HEK293 (cell line): ENCODE measurements around the gene THAP2.
A peak's percentile ranks its signal among the peaks of the same experiment; 100 is the strongest.

Source experiments
- CTCF ChIP-seq: fragments of 450-650 bp; formaldehyde crosslinking; IDR thresholded peaks from 2 replicates; pipeline ENCODE4 v1.5.1; 2016; ENCODE audit warnings: missing biosample characterization, missing genetic modification characterization
- HOXA7 ChIP-seq: sonication (generic); formaldehyde crosslinking; IDR thresholded peaks from 2 replicates; pipeline ENCODE4 v1.8.1; 2022; ENCODE audit warnings: missing genetic modification reagents, borderline replicate concordance
- HOXC10 ChIP-seq: sonication (generic); formaldehyde crosslinking; IDR thresholded peaks from 2 replicates; pipeline ENCODE4 v1.8.1; 2023; ENCODE audit warnings: mild to moderate bottlenecking, missing genetic modification reagents
- KLF16 ChIP-seq: fragments of 450-650 bp; formaldehyde crosslinking; IDR thresholded peaks from 2 replicates; pipeline ENCODE4 v1.5.1; 2017; ENCODE audit warnings: missing biosample characterization, missing genetic modification characterization
- MEIS1 ChIP-seq: sonication (generic); formaldehyde crosslinking; IDR thresholded peaks from 2 replicates; pipeline ENCODE4 v1.8.1; 2022; ENCODE audit warnings: missing genetic modification reagents, mild to moderate bottlenecking, borderline replicate concordance
- MZF1 ChIP-seq: fragments of 450-650 bp; formaldehyde crosslinking; IDR thresholded peaks from 2 replicates; pipeline ENCODE4 v1.5.1; 2017; ENCODE audit warnings: missing biosample characterization, missing genetic modification characterization, borderline replicate concordance
- PRDM2 ChIP-seq: fragments of 450-650 bp; formaldehyde crosslinking; IDR thresholded peaks from 2 replicates; pipeline ENCODE4 v1.5.1; 2016; ENCODE audit warnings: missing biosample characterization, missing genetic modification characterization, borderline replicate concordance
- SALL2 ChIP-seq: fragments of 450-650 bp; formaldehyde crosslinking; IDR thresholded peaks from 2 replicates; pipeline ENCODE4 v1.5.0; 2017; ENCODE audit warnings: missing biosample characterization, mild to moderate bottlenecking, missing genetic modification characterization, borderline replicate concordance
- WT1 ChIP-seq: fragments of 450-650 bp; formaldehyde crosslinking; IDR thresholded peaks from 2 replicates; pipeline ENCODE4 v1.5.1; 2016; ENCODE audit warnings: missing biosample characterization, missing genetic modification characterization
- ZBTB17 ChIP-seq: fragments of 450-650 bp; formaldehyde crosslinking; IDR thresholded peaks from 2 replicates; pipeline ENCODE4 v1.5.1; 2016; ENCODE audit warnings: missing biosample characterization, missing genetic modification characterization
- ZBTB20 ChIP-seq: fragments of 450-650 bp; formaldehyde crosslinking; IDR thresholded peaks from 2 replicates; pipeline ENCODE4 v1.5.1; 2016; ENCODE audit warnings: missing biosample characterization, missing genetic modification characterization
- ZBTB44 ChIP-seq: fragments of 450-650 bp; IDR thresholded peaks from 2 replicates; pipeline ENCODE4 v1.5.1; 2018; ENCODE audit warnings: missing biosample characterization, mild to moderate bottlenecking, missing genetic modification characterization
- ZFP41 ChIP-seq: fragments of 450-650 bp; formaldehyde crosslinking; IDR thresholded peaks from 2 replicates; pipeline ENCODE4 v1.5.1; 2016; ENCODE audit warnings: missing biosample characterization, missing genetic modification characterization, borderline replicate concordance
- ZFP69B ChIP-seq: fragments of 450-650 bp; formaldehyde crosslinking; IDR thresholded peaks from 2 replicates; pipeline ENCODE4 v1.5.1; 2016; ENCODE audit warnings: missing biosample characterization, missing genetic modification characterization
- ZNF112 ChIP-seq: fragments of 450-650 bp; formaldehyde crosslinking; IDR thresholded peaks from 2 replicates; pipeline ENCODE4 v1.5.0; 2017; ENCODE audit warnings: missing biosample characterization, missing genetic modification characterization
- ZNF280C ChIP-seq: fragments of 450-650 bp; formaldehyde crosslinking; IDR thresholded peaks from 2 replicates; pipeline ENCODE4 v1.5.1; 2016; ENCODE audit warnings: missing biosample characterization, missing genetic modification characterization
- ZNF292 ChIP-seq: fragments of 450-650 bp; formaldehyde crosslinking; IDR thresholded peaks from 2 replicates; pipeline ENCODE4 v1.5.1; 2016; ENCODE audit warnings: low read depth, missing biosample characterization, missing genetic modification characterization, borderline replicate concordance
- ZNF394 ChIP-seq: fragments of 450-650 bp; formaldehyde crosslinking; IDR thresholded peaks from 2 replicates; pipeline ENCODE4 v1.5.1; 2016; ENCODE audit warnings: missing biosample characterization, missing genetic modification characterization, mild to moderate bottlenecking, moderate library complexity, borderline replicate concordance
- ZNF426 ChIP-seq: fragments of 450-650 bp; formaldehyde crosslinking; IDR thresholded peaks from 2 replicates; pipeline ENCODE4 v1.5.1; 2017; ENCODE audit warnings: missing biosample characterization, missing genetic modification characterization, mild to moderate bottlenecking, inconsistent platforms, moderate library complexity
- ZNF560 ChIP-seq: fragments of 450-650 bp; formaldehyde crosslinking; IDR thresholded peaks from 2 replicates; pipeline ENCODE4 v1.5.1; 2017; ENCODE audit warnings: missing biosample characterization, missing genetic modification characterization, borderline replicate concordance
- ZNF621 ChIP-seq: fragments of 450-650 bp; formaldehyde crosslinking; IDR thresholded peaks from 2 replicates; pipeline ENCODE4 v1.5.1; 2017; ENCODE audit warnings: missing biosample characterization, missing genetic modification characterization
- ZNF639 ChIP-seq: fragments of 450-650 bp; formaldehyde crosslinking; IDR thresholded peaks from 2 replicates; pipeline ENCODE4 v1.5.1; 2016; ENCODE audit warnings: missing biosample characterization, missing genetic modification characterization
- ZNF677 ChIP-seq: fragments of 450-650 bp; IDR thresholded peaks from 2 replicates; pipeline ENCODE4 v1.5.0; 2018; ENCODE audit warnings: missing biosample characterization, mild to moderate bottlenecking, missing genetic modification characterization, moderate library complexity
- ZNF692 ChIP-seq: fragments of 450-650 bp; formaldehyde crosslinking; IDR thresholded peaks from 2 replicates; pipeline ENCODE4 v1.5.1; 2016; ENCODE audit warnings: missing biosample characterization, missing genetic modification characterization
- ZNF701 ChIP-seq: fragments of 450-650 bp; formaldehyde crosslinking; IDR thresholded peaks from 2 replicates; pipeline ENCODE4 v1.5.1; 2016; ENCODE audit warnings: missing biosample characterization, missing genetic modification characterization

Gene THAP2

GRCh38 chr12:71662849-71663560, 1.1 kb upstream of the THAP2 start (continued):
- TF ChIP-seq ZNF692 (tag by site-specific recombination), result peak; percentile 22; the same call in 1 of the 2 replicates
- TF ChIP-seq KLF16 (tag by site-specific recombination), result no peak
- no peak for TF ChIP-seq ZNF639 (tag by site-specific recombination)
- TF ChIP-seq WT1 (tag by site-specific recombination), result no peak
- TF ChIP-seq ZNF701, result no peak
- no peak for TF ChIP-seq ZNF560 (tag by site-specific recombination)
- no peak for TF ChIP-seq ZBTB44 (tag by site-specific recombination)
- no peak for TF ChIP-seq ZNF621 (tag by site-specific recombination)
- TF ChIP-seq ZNF426, result no peak
- TF ChIP-seq HOXA7 (CRISPR knock-in tag), result no peak
- no peak for TF ChIP-seq ZNF280C
- no peak for TF ChIP-seq ZFP69B (tag by site-specific recombination)
- no peak for TF ChIP-seq ZNF677
- TF ChIP-seq MEIS1 (CRISPR knock-in tag), result no peak
- no peak for TF ChIP-seq ZNF292 (tag by site-specific recombination)
- no peak for TF ChIP-seq MZF1 (tag by site-specific recombination)
- TF ChIP-seq ZNF112, result no peak
- no peak for TF ChIP-seq CTCF (tag by site-specific recombination)
- TF ChIP-seq ZBTB20 (tag by site-specific recombination), result no peak
- no peak for TF ChIP-seq HOXC10 (CRISPR knock-in tag)
- no peak for TF ChIP-seq SALL2 (tag by site-specific recombination)
- TF ChIP-seq PRDM2 (tag by site-specific recombination), result no peak
- TF ChIP-seq ZBTB17, result no peak
- no peak; the same call in 1 of the 2 replicates for TF ChIP-seq ZNF394
- no peak for TF ChIP-seq ZFP41 (tag by site-specific recombination)
